CD1c-positive myeloid dendritic cell (primary cell): ENCODE data around the gene PCDHGA2.
A peak's percentile ranks its signal among the peaks of the same experiment; 100 is the strongest.
"Not testable (repeated sequence)": the region's sequence is repeated elsewhere in the genome, so short reads cannot be mapped to it uniquely, and the experiment has no call there.

ENCODE experiments used
- DNase-seq: peaks from one replicate; pipeline ENCODE4 v3.0.0-alpha.2; 2016; ENCODE audit errors: extremely low spot score

PCDHGA2 gene

DNA sequence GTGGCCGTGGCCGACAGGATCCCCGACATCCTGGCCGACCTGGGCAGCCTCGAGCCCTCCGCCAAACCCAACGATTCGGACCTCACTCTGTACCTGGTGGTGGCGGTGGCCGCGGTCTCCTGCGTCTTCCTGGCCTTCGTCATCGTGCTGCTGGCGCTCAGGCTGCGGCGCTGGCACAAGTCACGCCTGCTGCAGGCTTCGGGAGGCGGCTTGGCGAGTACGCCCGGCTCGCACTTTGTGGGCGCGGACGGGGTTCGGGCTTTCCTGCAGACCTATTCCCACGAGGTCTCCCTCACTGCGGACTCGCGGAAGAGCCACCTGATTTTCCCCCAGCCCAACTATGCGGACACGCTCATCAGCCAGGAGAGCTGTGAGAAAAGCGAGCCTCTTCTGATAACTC lies 7.5 kb downstream of the PCDHGA2 start:
- DNase-seq, result not testable (repeated sequence)

DNA sequence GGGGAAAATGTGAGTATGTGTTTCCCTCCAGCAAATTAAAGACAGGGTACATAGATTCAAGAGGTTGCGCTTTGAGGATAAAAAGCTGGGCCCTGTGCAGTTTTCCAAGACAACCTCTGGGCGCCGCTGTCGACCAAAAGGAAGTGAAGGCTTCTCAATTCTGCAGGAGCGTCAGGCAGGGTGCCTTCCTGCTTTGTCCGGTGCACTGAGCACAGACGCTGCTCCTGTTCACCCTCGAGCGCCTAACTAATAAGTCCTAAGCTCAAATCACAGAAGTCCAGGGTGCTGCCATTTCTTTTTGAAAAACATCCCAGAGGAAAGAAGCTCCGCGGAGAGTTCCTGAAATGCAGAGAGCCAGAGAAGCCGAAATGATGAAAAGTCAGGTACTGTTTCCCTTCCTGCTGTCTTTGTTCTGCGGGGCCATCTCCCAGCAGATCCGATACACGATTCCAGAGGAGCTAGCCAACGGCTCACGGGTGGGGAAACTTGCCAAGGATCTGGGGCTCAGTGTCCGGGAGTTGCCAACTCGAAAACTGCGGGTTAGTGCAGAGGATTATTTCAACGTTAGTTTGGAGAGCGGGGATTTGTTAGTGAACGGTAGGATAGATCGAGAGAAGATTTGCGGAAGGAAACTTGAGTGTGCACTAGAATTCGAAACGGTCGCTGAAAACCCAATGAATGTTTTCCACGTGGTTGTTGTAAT lies 11.5 kb downstream of the PCDHGA2 start, which contains the start of gene PCDHGB1:
PCDHGB1 (plus strand) TSS at position 183 of the 703 bp plus-strand sequence; CDS start at position 345, 162 bp downstream.
- DNase-seq, result peak; percentile 47

DNA sequence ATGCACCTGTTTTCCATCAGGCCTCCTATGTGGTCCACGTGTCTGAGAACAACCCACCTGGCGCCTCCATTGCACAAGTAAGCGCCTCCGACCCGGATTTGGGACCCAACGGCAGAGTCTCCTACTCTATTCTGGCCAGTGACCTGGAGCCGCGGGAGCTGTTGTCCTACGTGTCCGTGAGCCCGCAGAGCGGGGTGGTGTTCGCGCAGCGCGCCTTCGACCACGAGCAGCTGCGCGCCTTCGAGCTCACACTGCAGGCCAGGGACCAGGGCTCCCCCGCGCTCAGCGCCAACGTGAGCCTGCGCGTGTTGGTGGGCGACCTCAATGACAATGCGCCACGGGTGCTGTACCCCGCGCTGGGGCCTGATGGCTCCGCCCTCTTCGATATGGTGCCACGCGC lies 13.0 kb downstream of the PCDHGA2 start:
- no peak for DNase-seq

- peak; percentile 19 for DNase-seq
Measured at GRCh38 chr5:141354900-141355469, 16.4 kb downstream of the PCDHGA2 start, which contains the start of gene PCDHGA4. PCDHGA4 (plus strand) TSS chr5:141355021; CDS start chr5:141355108, 87 bp downstream.

- no peak for DNase-seq
Measured at GRCh38 chr5:141355641-141356040, 17.1 kb downstream of the PCDHGA2 start.

GRCh38 chr5:141356133-141356532 lies 17.6 kb downstream of the PCDHGA2 start:
- no peak for DNase-seq

DNA sequence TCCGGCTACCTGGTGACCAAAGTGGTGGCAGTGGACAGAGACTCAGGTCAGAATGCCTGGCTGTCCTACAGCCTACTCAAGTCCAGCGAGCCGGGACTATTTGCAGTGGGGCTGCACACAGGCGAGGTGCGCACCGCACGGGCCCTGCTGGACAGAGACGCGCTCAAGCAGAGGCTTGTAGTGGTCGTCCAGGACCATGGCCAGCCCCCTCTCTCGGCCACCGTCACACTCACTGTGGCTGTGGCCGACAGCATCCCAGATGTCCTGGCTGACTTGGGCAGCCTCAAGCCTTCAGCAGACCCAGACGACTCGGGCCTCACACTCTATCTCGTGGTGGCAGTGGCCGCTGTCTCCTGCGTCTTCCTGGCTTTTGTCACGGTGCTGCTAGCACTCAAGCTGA lies 18.4 kb downstream of the PCDHGA2 start:
- DNase-seq, result no peak

- DNase-seq, result peak; percentile 49
Measured at GRCh38 chr5:141359790-141360426, 21.3 kb downstream of the PCDHGA2 start, which contains the start of gene PCDHGB2. PCDHGB2 (plus strand) TSS chr5:141359994; CDS start chr5:141360136, 142 bp downstream.

DNA sequence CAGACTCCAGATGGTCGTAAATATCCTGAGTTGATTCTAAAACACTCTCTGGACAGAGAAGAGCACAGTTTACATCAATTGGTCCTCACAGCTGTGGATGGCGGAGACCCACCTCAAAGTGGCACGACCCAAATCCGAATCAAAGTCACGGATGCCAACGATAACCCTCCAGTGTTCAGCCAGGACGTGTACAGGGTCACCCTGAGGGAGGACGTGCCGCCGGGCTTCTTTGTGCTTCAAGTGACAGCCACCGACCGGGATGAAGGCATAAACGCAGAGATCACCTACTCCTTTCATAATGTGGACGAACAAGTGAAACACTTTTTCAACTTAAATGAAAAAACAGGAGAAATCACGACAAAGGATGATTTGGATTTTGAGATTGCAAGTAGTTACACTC lies 22.1 kb downstream of the PCDHGA2 start:
- DNase-seq, result no peak

DNA sequence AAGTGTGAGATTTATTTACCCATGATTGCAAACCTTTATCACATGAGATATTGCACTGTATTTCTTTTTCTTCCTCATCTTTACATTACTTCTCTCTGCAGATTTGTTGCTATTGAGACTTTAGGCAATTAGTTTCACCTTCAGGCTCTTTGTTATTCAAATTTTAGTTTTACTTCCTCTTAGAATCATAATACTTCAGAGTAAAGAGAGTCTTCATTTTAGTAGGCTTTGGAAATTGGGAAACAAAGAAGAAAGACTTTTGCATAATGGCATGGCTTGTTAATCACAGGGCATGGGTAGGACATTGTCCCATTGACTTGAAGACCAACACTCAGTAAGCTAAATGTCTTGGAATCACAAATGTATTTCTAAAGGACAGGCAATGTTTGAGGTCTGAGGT lies 24.2 kb downstream of the PCDHGA2 start:
- no peak for DNase-seq

GRCh38 chr5:141363952-141364660 lies 25.5 kb downstream of the PCDHGA2 start, which contains the start of gene PCDHGA5:
PCDHGA5 (plus strand) TSS chr5:141364162; CDS start chr5:141364331, 169 bp downstream.
- DNase-seq, result no peak

DNA sequence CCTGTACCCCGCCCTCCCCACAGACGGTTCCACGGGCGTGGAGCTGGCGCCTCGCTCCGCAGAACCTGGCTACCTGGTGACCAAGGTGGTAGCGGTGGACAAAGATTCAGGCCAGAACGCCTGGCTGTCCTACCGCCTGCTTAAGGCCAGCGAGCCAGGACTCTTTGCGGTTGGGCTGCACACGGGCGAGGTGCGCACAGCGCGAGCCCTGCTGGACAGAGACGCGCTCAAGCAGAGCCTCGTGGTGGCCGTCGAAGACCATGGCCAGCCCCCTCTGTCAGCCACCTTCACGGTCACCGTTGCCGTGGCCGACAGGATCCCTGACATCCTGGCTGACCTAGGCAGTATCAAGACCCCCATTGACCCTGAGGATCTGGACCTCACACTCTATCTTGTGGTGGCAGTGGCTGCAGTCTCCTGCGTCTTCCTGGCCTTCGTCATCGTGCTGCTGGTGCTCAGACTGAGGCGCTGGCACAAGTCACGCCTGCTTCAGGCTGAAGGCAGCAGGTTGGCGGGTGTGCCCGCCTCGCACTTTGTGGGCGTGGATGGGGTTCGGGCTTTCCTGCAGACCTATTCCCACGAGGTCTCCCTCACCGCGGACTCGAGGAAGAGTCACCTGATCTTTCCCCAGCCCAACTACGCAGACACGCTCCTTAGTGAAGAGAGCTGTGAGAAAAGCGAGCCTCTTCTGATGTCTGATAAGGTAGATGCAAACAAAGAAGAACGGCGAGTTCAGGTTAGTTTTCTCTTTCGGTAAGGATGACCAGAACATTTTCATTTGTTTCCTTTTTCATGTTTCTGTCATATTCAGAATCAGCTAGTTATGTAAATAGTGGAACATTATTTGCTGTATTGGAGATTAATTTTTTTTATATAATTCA lies 27.7 kb downstream of the PCDHGA2 start:
- no peak for DNase-seq

GRCh38 chr5:141369994-141370848 lies 31.7 kb downstream of the PCDHGA2 start, which contains the start of gene PCDHGB3:
PCDHGB3 (plus strand) TSS chr5:141370242; CDS start chr5:141370395, 153 bp downstream.
- DNase-seq, result peak; percentile 31

DNA sequence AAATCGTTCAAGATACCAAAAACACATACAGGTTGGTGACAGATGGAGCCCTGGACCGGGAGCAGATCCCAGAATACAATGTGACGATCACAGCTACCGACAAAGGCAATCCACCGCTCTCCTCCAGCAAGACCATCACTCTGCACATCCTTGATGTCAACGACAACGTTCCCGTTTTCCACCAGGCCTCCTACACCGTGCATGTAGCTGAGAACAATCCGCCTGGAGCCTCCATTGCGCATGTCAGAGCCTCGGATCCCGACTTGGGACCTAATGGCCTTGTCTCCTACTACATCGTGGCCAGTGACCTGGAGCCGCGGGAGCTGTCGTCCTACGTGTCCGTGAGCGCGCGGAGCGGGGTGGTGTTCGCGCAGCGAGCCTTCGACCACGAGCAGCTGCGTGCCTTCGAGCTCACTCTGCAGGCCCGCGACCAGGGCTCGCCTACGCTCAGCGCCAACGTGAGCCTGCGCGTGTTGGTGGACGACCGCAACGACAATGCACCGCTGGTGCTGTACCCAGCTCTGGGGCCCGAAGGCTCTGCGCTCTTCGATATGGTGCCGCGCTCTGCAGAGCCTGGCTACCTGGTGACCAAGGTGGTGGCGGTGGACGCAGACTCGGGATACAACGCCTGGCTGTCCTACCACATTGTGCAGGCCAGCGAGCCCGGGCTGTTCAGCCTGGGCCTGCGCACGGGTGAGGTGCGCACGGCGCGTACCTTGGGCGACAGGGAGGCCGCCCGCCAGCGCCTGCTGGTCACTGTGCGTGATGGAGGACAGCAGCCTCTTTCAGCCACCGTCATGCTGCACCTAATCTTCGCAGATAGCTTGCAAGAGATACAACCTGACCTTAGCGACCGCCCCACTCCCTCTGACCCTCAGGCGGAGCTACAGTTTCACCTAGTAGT lies 33.3 kb downstream of the PCDHGA2 start:
- DNase-seq, result no peak

- no peak for DNase-seq
Measured at GRCh38 chr5:141373673-141374317, 35.2 kb downstream of the PCDHGA2 start, which contains the start of gene PCDHGA6. PCDHGA6 (plus strand) TSS chr5:141373891; CDS start chr5:141374084, 193 bp downstream.

DNA sequence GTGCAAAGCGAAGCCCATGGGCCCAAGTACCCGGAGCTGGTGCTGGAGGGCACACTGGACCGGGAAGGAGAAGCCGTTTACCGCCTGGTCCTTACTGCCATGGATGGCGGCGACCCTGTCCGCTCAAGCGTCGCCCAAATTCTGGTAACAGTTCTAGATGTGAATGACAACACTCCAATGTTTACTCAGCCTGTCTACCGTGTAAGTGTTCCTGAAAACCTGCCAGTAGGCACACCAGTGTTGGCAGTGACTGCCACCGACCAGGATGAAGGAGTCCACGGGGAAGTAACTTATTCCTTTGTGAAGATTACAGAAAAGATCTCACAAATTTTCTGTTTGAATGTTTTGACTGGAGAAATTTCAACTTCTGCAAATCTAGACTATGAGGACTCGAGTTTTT lies 36.1 kb downstream of the PCDHGA2 start:
- DNase-seq, result no peak

GRCh38 chr5:141375444-141376155 lies 37.0 kb downstream of the PCDHGA2 start:
- not testable (repeated sequence) for DNase-seq
